GM19025 (cell line): ENCODE data around the gene A1BG.
"Not testable (repeated sequence)": the region's sequence is repeated elsewhere in the genome, so short reads cannot be mapped to it uniquely, and the experiment has no call there.

Experiments used
- ATAC-seq: cut with Tn5 transposase; IDR thresholded peaks from one replicate; pipeline ENCODE4 v1.9.1; 2021; ENCODE audit warnings: mild to moderate bottlenecking, low read depth, moderate library complexity; ENCODE audit not compliant: unreplicated experiment

Gene A1BG

GRCh38 chr19:58338825-58339558, 14.3 kb downstream of the A1BG start:
- ATAC-seq = no peak

GRCh38 chr19:58338336-58338735, 15.0 kb downstream of the A1BG start:
- ATAC-seq = no peak

GRCh38 chr19:58336820-58337219, 16.5 kb downstream of the A1BG start:
- no peak for ATAC-seq

- no peak for ATAC-seq
These were observed 17.1 kb downstream of the A1BG start for GRCh38 chr19:58336216-58336615.

- ATAC-seq = no peak
These were observed 17.7 kb downstream of the A1BG start for GRCh38 chr19:58335630-58336029.

- no peak for ATAC-seq
These were observed 18.5 kb downstream of the A1BG start for GRCh38 chr19:58334691-58335249.

- ATAC-seq = no peak
These were observed 20.6 kb downstream of the A1BG start for GRCh38 chr19:58332697-58333096.

GRCh38 chr19:58330458-58330857, 22.8 kb downstream of the A1BG start:
- ATAC-seq = no peak

- ATAC-seq = no peak
These were observed 24.3 kb downstream of the A1BG start for GRCh38 chr19:58328999-58329398.

- ATAC-seq = peak; percentile 87
These were observed 26.2 kb downstream of the A1BG start, which contains the start of gene ZSCAN22 for GRCh38 chr19:58326914-58327726. Gene ZSCAN22 (plus strand): TSS chr19:58326994. CDS start chr19:58334803, 7,809 bp downstream.

- ATAC-seq = no peak
These were observed 26.8 kb downstream of the A1BG start for GRCh38 chr19:58326501-58326913.

GRCh38 chr19:58325311-58326022, 27.8 kb downstream of the A1BG start:
- no peak for ATAC-seq

- ATAC-seq = no peak
These were observed 34.1 kb downstream of the A1BG start for GRCh38 chr19:58319241-58319640.

- no peak for ATAC-seq
These were observed 35.0 kb downstream of the A1BG start for GRCh38 chr19:58318297-58318696.

- no peak for ATAC-seq
These were observed 35.7 kb downstream of the A1BG start for GRCh38 chr19:58317476-58318072.

GRCh38 chr19:58315580-58315979, 37.7 kb downstream of the A1BG start:
- no peak for ATAC-seq

GRCh38 chr19:58311345-58311865, 41.9 kb downstream of the A1BG start:
- ATAC-seq = no peak

- ATAC-seq = not testable (repeated sequence)
These were observed 42.6 kb downstream of the A1BG start for GRCh38 chr19:58310685-58311084.

- no peak for ATAC-seq
These were observed 45.6 kb downstream of the A1BG start for GRCh38 chr19:58307736-58308135.

GRCh38 chr19:58305932-58306323, 47.4 kb downstream of the A1BG start:
- ATAC-seq = no peak
